ENCODE measurements around the gene UNC79.

UNC79 gene

DNA sequence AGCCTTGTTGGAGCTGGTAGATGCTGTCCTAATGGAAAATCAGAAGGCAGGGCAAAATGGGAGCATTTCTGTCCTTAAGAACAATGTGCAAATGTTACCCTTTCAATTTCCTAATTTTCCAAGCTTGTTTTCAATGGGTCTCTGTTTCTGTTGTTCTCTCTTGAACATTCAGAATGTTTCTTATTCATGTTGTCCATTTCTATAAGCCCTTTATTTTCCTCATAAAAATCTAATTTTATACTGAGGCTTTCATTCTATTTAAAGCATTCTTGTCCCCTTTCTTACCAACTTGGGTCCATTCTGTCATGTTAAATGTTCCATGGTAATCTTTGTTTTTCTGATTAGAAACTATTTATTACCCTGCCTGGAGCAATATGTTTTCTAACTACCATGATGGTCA is 232.6 kb downstream of the UNC79 start:
- DNase-seq (ENCODE audit: low read depth): no peak

DNA sequence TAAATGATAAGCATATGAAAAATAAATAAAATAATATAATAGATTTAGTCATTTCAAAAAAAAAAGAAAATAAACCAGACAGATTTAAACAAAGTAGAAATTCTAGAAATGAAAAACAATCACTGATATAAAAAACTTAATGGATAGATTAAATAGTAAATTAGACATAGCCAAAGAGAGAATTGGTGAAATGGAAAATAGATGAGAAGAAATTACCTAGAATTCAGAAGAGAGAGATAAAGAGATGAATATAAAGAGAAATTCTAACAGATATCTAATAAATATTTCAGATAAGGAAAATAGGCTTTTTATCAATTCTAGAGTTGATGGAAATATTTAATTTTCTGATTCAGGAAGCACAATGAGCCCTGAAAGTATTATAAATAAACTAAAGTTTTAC is 234.4 kb downstream of the UNC79 start:
- no peak for DNase-seq (ENCODE audit: low read depth)

DNA sequence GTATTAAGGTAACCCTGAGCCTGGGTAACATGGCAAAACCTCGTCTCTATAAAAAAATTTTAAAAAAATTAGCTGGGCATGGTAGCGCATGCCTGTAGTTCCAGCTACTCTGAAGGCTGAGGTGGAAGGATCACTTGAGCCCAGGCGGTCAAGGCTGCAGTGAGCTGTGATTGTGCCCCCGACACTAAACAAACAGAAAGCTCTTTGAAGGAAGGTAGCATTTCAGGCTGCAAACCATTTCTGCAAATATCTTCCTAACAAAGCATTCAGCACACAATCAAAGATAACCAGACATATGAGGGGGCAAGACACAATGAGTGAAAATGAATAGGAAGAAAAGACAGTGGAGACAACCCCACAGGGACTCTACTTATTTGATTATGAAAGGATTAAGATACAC is 238.9 kb downstream of the UNC79 start:
- no peak for DNase-seq (ENCODE audit: low read depth)

- DNase-seq (ENCODE audit: low read depth): no peak
Observed at GRCh38 chr14:93674343-93674742, 243.6 kb downstream of the UNC79 start.

DNA sequence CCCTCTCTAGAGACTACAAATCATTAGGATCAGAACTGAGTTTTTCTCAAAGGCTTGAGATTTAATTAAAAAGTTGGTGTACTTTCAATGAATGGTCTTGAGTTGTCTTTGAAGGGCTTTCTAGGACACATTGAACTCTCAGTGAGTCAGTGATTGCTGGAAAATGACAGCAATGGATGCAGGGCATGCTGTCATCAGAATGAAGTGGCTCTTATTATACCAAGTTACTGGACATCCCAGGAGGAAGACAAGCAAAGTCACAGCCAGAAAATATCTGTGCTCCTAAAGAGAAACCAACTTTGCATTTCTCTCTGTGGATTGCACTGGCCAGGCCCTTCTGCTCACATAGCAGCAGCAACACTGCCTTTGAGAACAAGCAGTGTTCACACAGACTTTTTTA is 244.9 kb downstream of the UNC79 start:
- no peak for DNase-seq (ENCODE audit: low read depth)

- no peak for DNase-seq (ENCODE audit: low read depth)
Observed at GRCh38 chr14:93676416-93676958, 245.7 kb downstream of the UNC79 start.

GRCh38 chr14:93682459-93682858 is 251.7 kb downstream of the UNC79 start:
- no peak for DNase-seq (ENCODE audit: low read depth)

DNA sequence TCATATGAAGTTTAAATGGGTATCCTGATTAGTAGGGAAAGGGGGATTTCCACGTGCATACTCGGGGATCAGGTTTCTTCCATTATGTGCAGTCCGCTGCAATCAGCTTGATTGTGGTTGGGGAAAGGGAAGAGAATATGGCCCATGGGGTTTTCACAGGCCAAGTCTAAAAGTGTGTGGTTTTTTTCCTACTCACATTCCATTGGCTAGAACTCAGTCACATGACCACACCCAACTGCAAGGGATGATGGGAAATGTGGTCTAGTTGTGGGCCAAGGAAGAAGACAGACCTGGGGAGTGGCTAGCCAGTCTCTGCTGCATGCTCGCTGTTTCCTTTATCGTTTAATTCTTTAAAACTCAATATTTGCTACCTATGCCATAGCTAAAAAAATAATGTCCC is 252.5 kb downstream of the UNC79 start:
- DNase-seq (ENCODE audit: low read depth): no peak

GRCh38 chr14:93685121-93685895 is 254.6 kb downstream of the UNC79 start:
- no peak for DNase-seq (ENCODE audit: low read depth)

DNA sequence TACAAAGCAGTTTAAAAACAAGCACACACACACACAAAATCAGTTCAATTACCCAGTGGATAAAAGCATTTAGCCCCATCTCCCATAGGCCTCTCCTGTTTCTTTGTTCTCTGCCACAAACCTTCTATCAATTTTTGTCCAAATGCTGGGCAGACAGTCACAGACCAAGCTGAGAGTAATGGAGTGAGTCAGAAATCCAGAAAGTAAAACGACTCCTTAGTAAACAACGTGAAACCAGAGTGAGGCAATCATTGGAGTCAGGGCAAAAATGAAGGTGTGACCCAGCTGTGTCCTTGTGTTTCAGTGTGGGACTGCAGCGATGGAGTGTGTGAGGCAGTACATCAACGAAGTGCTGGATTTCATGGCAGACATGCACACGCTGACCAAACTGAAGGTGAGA is 255.5 kb downstream of the UNC79 start:
- no peak for DNase-seq (ENCODE audit: low read depth)

GRCh38 chr14:93688239-93688666 is 257.5 kb downstream of the UNC79 start:
- DNase-seq (ENCODE audit: low read depth): no peak

DNA sequence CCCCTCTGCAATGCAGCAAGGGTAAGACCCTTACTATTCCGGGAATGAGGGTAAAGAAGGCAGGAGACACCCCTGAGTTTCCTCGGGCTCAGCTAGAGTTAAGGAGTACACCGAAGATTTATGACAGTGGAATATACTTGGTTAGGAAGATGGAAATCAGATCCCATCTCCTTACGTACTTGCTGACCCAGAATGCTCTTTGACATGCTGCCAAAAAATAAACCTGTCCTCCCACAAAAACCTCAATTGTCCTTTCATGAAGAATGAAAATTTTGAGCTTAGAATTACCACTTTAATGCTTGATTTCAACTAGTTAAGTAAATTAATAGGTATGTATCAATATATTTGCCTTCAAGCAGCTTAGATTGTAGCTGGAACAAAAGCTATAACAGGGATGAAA is 258.1 kb downstream of the UNC79 start:
- DNase-seq (ENCODE audit: low read depth): no peak

DNA sequence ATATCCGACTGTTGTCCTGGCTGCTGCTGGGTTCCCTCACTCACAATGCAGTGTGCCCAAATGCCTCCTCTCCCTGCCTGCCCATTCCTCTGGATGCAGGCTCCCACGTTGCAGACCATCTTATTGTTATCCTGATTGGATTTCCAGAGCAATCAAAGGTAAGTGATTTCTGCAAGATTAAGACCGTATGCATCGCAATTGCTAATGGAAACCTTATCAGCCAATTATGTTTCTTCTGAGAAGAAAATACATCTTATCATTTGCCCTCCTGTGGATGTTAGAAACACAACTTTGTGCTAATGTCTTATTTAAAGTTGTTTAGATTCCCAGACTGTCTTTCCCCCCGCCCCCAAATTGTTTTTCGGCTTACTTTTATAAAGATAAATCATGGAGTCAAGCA is 259.4 kb downstream of the UNC79 start:
- no peak for DNase-seq (ENCODE audit: low read depth)

- DNase-seq (ENCODE audit: low read depth): no peak
Observed at GRCh38 chr14:93691042-93691780, 260.5 kb downstream of the UNC79 start.

DNA sequence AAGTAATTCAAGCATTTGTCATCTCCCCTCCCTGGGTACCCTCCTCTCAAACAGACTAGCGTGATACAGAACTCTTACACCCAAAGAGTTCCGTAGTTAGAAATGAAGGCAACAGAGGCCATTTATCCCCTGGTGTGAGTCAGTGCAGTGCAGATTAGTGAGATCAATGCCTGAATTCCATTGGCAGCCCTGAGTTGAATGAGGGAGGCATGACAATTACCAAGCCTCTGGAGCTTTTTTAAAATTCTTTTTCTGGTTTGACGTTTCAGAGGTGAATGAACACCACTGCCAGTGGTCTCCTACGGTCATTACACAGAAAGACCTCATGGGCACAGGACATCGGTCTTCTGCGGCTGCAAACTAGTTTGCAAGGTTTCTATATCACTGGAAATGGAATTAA is 263.2 kb downstream of the UNC79 start:
- no peak for DNase-seq (ENCODE audit: low read depth)

DNA sequence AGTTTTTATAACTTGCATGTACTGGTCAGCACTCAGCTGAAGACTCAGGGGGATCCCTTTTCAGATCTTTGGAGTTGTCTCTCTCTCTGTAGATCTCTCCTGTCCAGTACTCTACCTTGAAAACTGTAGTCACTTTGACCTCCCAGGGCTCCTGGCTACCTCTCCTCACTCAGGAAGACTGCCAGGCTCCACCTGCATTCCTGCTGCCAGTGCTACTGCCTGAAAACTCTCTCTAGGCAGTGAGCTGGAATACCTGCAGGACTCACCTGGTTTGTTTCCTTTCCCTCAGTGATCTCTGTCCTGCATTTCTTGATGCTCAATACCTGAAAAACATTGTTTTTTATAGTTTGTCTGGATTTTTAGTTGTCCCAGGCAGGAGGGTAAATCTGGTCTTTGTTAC is 270.2 kb downstream of the UNC79 start:
- DNase-seq (ENCODE audit: low read depth): no peak

GRCh38 chr14:93701562-93701961 is 270.8 kb downstream of the UNC79 start:
- no peak for DNase-seq (ENCODE audit: low read depth)

DNA sequence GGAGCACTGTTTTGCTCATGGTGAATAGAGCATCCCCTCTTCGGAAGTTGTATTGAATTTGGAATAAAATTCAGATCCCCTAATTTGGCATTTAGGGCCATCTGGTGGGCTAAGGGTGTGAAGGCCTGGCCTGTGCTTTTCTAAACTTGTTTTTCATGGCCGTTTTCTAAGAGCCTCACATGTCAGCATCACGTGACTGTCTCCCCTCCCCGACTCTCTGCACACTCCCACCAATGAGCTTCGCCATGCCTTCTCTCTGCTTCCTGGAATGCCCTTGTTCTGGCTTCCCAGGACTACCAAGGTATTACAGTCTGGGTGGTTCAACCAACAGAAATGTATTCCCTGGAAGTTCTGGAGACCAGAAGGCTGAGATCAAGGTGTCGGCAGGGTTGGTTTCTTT is 272.2 kb downstream of the UNC79 start:
- DNase-seq (ENCODE audit: low read depth): no peak

DNA sequence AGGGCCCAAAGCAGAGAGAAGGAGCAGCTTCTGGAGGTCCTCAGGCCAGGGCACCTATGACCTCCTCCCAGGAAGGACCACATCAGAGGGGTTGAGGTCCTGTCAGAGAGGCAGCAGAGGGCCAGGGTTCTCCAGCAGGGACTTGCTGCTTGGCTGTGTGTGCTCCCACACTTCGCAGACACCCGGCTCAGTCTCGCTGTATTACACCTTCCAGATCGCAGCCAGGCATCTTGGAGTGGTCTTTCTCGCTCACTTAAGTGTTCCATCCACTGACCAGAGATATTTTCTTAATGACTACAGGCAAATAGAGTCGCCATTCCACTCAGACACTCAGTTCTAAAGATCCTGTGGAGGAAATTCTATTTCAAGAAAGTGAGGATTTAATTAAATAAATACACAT is 273.2 kb downstream of the UNC79 start:
- no peak for DNase-seq (ENCODE audit: low read depth)

- DNase-seq (ENCODE audit: low read depth): no peak
Observed at GRCh38 chr14:93705513-93706156, 274.9 kb downstream of the UNC79 start.

DNA sequence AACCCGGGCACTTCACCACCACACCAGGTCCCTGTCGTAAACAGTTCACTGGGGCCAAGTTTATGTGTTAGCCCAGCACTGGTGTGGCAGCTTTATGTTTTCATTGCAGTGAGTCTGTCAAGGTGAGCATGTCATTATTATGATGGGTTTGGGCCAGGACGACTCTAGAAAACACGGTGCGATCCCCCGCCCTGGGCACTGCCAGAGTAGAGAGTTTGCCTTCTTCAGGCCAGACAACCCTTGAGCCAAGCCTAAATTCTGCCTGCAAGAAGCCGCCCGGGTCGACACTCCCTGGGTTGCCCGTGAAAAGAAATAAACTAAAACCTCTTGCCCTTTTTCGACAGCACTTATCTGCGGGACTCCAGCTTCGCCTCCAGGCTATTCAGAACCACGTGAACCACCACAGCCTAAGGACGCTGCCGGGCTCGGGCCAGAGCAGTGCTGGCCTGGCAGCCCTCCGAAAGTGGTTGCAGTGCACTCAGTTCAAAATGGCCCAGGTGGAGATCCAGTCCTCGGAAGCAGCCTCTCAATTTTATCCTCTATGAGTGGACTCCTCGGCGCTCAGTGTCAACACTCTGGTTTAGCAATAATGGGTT is 275.7 kb downstream of the UNC79 start:
- DNase-seq (ENCODE audit: low read depth): no peak

DNA sequence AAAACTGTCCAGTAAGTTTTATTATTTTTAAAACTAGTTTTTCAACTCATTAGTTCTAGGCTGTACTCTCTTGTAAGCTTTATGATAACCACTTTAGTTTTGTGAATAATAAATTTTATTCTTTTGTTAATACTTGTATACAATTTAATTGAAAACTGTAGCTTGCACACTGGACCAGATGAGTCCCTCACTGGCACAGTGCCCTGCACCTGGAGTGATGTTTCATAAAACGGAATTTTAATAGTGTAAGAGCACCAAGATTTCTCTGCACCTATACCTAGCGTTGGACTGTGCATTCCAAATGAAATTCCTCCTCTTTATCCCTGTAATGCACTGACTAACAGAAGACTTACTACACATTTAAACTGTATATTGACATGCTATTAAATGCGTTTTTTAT is 276.7 kb downstream of the UNC79 start:
- no peak for DNase-seq (ENCODE audit: low read depth)

Data from stimulated activated CD8-positive, alpha-beta memory T cell treated with anti-CD3 and anti-CD28 coated beads, Interleukin-12 subunit alpha, Interleukin-12 subunit beta, amount 100 ng/mL, for 1 hour (primary cell).